ENCODE data around the gene TAF9.
A peak's percentile ranks its signal among the peaks of the same experiment; 100 is the strongest.
"Not testable (repeated sequence)": the region's sequence is repeated elsewhere in the genome, so short reads cannot be mapped to it uniquely, and the experiment has no call there.

Gene TAF9, protein sequence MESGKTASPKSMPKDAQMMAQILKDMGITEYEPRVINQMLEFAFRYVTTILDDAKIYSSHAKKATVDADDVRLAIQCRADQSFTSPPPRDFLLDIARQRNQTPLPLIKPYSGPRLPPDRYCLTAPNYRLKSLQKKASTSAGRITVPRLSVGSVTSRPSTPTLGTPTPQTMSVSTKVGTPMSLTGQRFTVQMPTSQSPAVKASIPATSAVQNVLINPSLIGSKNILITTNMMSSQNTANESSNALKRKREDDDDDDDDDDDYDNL

DNA sequence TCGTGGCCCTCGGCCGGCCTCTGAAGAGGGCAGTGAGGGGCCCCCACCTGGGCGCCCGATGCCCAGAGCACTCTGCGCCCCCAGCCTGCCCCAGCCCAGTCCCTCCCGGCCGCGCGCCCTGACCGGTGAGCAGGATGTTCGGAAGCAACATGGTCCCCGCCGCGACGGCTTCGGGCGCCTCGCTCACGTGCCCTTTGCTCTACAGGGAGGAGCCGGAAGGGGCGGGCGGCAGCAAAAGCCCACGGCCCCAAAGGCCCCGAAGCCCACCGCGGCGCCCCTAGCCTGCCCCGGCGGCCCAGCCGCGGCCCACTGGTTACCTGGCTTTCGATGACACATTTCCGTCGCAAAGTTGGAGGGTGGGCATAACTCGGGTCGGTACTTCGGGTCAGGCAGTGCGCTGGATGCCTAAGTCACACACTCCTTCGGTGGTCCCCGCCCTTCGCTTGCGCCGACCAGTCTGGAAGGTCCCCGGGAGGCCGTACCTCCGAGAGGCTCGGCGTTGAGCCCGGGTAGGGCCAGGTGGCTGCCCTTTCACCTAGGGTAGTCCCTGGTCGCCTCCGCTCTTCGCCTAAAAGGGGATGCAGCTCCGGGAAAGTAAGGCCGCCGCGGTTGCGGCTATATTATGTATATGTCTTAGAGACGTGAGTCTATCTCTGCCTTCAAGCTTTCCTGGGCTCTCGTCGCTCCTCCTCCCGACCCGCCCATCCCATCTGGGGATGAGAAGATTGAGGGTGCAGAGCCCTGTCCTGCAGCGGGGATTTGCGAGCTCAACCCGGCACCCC, at the start of gene TAF9, which contains the start of the genes AK6 and RAD17:
Gene TAF9, minus strand, starts transcription at position 181 of the 782 bp plus-strand sequence. CDS start 3,783 bp downstream, outside the sequence.
Gene AK6, minus strand, starts transcription at position 181 of the 782 bp plus-strand sequence. Its CDS starts 30 bp downstream, at position 151.
Gene RAD17, plus strand, starts transcription at position 479 of the 782 bp plus-strand sequence. CDS start 2,391 bp downstream, outside the sequence.
- DNase-seq = peak; percentile 86

DNA sequence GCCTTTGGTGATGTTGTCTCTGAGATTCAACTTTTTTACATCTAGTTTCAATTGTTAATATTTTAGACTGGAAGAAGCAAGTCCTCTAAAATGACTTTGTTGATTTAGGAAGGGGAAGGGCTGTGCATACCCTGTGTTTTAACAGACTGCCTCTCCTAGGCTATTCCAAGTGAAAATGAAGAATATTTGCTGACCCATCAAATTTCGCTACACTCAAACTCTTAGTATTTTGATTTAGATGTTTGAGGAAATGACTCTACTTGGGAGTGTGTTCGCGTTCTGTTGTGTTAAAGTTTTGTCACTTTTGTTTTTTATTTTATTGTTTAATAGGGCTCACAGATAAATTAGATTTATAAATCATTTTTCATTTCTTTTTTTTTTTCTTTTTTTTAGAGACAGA, 49.2 kb upstream of the TAF9 start:
- DNase-seq = no peak

DNA sequence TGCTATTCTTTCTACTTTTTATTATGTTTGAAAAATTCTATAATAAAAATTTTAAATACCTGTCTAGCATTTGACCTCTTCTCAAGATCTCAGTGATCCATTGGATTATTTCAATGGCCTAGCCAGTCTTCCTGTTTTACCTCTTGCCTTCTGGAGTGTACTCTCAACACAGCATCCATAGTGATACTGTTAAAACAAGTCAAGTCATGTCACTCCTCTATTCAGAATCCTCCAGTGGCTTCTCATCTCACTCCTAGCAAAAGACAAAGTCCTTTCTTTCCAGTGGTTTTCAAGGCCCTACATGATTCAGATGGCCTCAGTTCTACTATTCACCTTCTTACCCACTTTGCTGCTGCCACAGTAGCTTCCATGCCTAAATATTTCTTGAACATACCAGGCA, 47.4 kb upstream of the TAF9 start:
- no peak for DNase-seq

DNA sequence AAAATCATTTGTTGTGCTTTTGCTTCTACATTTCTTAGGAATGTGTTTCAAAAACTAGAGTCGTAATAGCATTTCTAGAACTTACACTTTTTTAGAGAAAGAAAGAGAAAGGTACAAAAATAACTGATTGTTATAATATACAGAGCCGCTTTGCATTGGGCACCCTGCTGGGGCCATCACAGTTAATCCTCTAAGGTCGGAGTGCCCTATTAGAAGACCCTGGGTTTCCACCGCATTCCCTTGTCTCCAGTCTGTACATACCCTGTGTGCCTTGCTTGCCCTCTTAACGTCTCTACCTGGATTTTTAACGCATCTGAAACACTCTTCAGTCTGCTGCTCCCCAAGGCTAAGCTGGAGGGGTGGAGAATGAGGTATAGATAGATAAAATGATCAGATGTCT, 46.9 kb upstream of the TAF9 start:
- no peak for DNase-seq

DNA sequence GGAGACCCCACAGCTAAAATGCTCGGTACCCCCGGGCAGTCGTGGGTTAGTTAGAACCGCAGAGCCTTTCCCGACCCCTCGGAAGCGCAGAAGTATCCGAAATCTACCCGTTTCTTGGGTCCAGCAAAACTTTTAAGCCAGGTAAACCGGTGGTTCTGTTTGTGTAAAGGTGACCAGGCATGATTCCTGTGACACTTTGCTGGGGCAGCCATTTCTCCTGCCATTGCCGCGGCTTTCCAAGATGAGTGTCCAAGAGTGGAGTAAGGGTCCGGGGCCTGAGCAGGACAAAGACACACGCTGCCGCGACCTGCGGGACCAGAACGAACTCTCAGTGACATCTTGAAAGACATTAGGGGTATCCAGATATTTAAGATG, 46.3 kb upstream of the TAF9 start:
- DNase-seq = no peak

DNA sequence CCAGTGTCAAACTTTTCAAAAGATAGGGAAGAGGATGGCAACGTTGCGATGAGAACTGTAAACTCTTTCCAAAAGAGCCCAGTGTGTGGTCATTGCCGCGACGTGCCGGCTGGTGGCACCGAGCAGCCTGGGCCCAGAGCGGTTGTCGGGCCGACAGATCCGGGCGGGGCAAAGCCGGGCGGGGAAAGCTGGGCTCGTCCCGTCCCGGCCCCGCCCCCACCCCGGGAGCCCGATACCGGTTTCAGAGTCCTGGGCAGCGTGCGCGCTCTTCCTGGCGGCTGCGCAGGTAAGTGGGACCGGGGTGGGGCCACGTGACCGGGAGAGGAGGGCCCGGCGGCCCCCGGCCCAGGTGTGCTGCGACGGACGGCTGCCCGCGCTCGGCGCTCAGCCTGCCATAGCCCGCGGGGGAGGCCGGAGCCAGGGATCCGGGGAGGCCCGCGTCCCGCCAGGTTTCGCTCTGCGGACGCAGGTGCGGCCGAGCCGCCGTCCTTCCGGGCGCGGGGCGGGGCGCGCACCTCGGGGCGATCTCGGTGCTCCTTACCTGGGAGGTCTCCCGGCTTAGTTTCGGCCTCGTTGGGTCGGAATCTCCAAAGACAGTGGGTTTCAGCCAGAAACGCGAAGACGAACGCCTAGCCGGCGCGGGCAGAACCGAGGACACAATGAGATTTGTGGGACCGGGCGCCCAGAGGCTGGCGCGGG, 45.7 kb upstream of the TAF9 start, which contains the start of gene MARVELD2:
Gene MARVELD2, plus strand, starts transcription at position 232 of the 699 bp plus-strand sequence. CDS start 4,270 bp downstream, outside the sequence.
- peak; percentile 97 for DNase-seq

DNA sequence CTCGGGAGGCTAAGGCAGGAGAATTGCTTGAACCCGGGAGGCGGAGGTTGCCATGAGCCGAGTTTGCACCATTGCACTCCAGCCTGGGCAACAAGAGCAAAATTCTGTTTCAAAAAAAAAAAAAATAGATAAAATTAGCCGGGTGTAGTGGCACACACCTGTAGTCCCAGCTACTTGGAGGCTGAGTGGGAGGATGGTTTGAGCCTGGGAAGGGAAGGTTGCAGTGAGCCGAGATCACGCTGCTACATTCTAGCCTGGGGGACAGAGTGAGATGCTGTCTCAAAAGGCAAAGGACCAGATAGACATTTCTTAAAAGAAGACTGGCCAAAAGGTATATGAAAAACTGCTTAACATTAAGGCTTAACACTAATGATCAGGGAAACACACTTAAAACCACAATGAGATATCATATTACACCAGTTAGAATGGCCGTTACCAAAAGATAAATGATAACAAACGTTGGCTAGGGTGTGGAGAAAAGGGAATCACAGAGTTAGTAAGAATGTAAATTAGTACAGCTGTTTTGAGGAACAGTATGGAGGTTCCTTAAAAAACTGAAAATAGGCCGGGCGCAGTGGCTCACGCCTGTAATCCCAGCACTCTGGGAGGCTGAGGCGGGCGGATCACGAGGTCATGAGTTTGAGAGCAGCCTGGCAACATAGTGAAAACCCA, 35.5 kb upstream of the TAF9 start:
- DNase-seq = no peak

DNA sequence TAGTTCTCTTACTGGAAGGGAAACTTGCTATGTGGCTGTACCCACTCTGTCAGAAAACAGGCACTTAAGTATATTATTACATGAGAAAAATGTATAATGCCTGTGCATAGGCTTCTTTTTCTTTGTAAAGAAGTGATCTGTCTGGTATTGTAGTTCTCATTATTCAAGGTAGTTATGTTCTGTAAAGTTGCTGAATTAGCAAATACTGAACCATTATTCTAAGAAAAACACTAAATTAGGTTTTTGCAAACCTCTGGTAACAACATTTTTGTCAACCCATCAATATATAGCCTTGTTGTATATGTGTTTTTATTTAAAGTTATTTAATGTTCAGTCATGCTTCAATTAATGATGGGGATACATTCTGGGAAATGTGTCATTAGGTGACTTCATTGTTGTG, 9.1 kb upstream of the TAF9 start:
- no peak for DNase-seq

DNA sequence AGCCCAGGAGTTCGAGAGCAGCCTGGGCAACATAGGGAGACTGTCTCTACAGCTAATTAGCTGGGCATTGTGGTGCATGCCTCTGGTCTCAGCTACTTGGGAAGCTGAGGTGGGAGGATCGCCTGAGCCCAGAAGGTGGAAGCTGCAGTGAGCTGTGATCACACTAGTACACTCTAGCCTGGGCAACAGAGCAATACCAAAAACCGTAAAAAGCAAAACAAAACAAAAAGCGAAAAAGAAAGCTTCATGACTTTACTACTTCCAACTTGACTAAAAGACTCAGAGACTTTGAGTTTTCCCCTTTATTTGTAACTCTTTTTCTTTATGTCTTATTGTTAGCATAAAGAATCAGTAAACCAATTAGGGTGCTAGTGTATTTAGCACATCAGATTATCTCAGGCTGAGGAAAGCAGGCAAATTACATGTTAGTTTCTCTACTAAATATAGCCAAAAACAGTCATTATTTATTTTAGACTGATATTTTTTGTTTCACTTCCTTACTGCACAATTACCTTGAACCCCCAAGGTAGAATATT, 5.7 kb upstream of the TAF9 start:
- no peak for DNase-seq

DNA sequence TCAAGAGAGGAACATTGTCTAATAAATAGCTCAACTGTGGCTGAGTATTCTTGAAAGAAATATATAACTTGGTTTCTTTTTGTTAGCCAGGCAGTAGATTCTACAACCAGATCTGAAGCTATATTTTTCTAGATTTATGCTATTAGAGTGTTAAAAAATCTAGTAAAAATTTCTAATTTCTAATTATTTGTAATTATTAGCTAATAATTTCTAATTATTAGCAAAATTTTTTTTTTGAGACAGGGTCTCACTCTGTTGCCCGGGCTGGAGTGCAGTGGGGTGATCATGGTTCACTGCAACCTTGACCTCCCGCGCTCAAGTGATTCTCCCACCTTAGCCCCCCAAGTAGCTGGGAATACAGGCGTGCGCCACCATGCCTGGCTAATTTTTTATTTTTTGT, 3.1 kb upstream of the TAF9 start:
- no peak for DNase-seq

DNA sequence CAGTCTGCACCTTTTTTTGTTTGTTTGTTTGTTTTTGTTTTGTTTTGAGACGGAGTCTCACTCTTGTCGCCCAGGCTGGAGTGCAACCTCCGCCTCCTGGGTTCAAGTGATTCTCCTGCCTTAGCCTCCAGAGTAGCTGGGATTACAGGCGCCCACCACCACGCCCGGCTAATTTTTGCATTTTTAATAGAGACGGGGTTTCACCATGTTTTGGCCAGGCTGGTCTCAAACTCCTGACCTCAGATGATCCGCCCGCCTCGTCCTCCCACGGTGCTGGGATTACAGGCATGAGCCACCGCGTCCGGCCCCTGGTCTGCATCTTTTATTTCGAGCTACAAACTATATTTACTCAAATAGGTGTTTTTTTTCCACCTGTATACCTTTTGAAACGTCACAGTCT, 1.0 kb upstream of the TAF9 start:
- DNase-seq = not testable (repeated sequence)

DNA sequence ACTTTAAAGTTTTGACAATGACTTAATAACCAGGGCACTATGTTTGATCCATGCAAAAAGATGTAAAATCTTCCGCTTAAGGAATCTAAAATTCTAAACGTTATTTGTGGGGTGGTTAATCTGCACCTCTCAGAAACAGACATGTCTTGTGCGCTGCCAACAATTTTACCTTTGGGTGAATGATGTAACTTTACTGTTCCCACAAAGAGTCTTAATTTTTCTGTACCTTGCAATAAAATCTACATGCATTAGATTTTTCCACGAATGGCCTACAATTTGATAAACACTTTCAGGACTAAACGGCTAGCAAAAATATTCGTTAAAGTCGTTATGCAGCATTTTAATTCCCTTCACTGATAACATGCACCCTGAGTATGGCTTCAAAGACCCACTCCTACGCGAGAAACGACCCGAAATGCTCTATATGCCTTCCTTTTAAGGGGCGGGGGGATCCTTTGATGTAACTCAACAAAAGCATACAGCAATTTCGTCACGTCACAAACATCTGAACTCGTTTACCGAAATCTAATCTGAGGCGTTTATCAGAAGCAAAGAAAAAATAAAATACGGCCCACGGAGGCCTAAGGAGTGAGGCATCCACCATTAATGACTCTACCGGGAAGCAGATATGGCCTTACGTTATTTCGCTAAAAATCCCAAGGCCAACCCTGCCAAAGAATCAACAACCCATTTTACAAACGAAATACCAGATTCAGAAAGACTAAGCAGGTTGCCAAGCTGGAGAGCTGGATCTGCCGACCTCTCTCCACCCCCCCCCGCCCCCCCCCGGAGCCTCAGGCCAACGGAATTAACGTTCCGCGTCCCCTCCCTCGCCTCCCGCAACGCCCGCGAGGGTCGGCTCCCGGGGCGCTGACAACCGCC, 621 bp downstream of the TAF9 start:
- DNase-seq = peak; percentile 58

DNA sequence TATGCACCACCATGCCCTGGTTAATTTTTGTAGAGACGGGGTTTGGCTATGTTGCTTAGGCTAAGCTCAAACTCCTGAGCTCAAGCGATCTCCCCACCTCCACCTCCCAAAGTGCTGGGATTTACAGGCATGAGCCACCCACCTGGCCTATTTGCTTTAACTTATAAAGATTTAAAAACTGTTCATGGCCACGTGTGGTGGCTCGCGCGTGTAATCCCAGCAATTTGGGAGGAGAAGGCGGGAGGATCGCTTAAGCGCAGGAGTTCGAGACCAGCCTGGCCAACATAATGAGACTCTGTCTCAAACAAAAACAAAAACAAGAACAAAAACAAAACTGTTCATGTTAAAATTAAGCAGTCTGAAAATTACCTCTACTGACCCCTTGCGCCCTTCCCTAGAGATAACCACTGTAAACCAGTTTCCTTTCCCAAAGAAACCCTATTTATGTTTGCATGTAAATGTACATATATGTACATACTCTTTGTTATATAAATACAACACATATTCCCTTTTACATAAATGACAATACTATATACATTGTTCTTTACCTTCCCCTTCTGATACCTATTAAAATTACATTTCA, 1.5 kb downstream of the TAF9 start:
- DNase-seq = no peak

DNA sequence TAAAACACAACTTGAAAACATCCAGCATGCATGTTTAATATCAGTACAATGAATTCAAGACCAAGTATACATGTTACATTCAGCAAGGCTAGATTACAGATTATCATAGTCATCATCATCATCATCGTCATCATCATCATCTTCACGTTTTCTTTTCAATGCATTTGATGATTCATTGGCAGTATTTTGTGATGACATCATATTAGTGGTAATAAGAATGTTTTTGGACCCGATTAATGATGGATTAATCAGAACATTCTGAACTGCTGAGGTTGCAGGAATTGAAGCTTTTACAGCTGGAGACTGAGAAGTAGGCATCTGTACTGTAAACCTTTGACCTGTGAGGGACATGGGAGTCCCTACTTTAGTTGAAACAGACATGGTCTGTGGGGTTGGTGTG, 4.5 kb downstream of the TAF9 start:
- DNase-seq = no peak

DNA sequence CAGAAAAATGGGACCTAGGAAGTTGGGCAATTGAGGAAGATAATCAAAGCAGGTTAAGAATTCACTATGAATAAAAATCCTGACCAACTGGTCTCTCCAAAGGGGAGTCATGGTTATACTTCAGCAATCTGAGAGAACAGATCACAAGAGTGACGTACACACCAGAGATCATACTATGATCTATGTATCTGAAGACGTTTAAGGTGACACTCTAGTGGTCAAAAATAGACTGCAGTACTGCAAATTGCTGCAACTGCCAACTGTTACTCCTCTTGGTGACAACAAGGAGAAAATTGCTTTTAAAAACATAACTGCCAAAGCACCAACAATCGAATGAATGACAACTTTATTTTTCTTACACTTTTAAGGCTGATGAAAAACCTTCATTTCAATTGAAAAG, 4.9 kb downstream of the TAF9 start:
- no peak for DNase-seq

DNA sequence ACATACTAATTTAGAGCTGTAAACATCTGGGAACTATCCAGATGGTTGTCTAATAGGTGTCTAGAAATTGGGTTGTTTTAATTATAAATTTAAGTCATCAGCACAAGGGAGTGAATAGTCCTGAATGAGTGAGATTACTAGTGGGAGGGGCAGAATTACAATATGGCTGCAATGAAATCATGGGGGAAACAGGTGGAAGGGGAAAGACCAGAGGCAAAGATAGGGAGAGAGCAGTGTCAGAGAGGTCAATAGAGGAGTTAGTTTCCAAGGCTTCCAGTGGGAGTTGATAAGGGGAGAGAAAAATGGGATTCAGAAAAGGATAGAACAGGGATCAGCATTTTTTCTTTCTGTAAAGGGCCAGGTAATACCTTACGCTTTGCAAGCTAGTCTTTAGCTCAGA, 8.9 kb downstream of the TAF9 start:
- no peak for DNase-seq

DNA sequence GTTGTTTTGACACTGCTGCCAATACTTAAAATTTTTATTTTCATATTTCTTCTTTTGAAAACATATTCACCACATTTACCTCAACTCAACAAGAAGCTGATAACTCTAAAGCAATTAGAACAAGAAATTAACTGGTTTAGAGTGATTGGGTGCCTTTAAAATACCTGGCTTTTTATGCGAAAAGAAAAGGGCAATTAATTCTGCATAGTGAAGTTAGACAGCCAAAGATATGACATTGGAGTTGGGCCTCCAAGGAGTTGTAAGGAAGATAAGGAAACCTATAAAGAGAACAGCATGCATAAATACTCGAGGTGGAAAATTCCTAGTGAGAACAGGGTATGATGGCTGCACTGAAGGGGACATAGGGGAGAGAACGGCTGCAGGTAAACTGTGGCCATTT, 9.6 kb downstream of the TAF9 start:
- DNase-seq = no peak

DNA sequence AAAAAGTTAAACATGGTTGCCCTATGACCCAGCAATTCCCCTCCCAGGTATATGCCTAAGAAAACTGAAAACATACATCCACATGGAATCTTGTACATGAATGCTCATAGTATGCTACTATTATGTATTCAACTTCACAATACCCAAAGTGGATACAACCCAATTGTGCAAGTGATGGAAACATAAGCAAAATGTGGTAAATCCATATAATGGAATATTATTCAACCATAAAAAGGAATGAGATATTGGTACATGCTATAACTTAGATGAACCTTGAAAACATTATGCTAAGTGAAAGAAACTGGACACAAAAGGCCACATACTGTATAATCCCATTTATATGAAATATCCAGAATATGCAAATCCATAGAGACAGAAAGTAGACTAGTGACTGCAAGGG, 18.7 kb downstream of the TAF9 start:
- no peak for DNase-seq

DNA sequence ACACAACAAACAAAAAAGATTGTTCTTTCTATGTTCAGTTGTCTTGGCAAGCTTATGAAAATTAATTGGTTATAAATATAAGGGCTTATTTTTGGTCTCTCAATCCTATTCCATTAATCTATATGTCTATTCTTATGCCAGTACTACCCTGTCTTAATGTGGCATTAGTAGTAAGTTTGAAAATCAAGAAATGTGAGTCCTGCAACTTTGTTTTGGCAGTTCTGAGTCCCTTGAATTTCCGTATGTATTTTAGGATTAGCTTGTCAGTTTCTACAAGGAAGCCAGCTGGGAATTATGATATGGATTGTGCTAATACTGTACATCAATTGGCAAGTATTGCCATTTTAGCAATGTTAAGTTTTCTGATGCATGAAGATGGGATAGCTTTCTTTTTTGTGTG, 26.2 kb downstream of the TAF9 start:
- no peak for DNase-seq

DNA sequence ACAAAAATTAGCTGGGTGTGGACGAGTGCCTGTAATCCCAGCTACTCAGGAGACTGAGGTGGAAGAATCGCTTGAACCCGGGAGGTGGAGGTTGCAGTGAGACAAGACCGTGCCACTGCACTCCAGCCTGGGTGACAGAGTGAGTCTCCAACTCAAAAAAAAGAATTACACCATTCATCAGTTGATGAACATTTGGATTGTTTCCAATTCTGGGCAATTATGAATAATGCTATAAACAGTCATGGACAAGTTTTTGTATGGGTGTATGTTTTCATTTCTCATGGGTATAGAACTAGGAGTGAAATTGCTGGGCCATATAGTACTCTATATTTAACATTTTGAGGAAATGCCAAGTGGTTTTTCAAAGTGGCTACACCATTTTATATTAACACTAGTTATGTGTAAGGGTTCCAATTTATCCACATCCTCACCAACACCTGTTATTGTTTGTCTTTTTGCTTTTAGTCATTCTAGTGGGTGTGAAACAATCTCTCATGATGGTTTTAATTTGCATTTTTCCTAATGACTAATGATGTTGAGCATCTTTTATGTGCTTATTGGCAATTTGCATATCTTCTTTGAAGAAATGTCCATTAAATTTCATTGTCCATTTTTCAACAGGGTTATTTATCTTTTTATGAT, 27.7 kb downstream of the TAF9 start:
- DNase-seq = no peak

Data from NCI-H2029 (cell line).